GM23338 (cell line): Measurements from ENCODE around the gene AGAP1.

Experiments used
- CREB1 ChIP-seq: fragments of 250-450 bp; sonication (Bioruptor Pico); IDR thresholded peaks from 2 replicates; pipeline ENCODE4 v1.5.0; 2020; ENCODE audit warnings: low read depth, mild to moderate bottlenecking, moderate library complexity
- CTCF ChIP-seq, 2 experiments: fragments of 200-600 bp in 1 of 2; sonication (generic) in 1 of 2; conservative IDR thresholded peaks; 2 replicates each; pipeline versions ENCODE4 v1.5.1 to v1.6.1; 2016 to 2017; ENCODE audit warnings: antibody characterized with exemption in 2 of 2, low read depth in 2 of 2, mild to moderate bottlenecking in 2 of 2, moderate library complexity in 1 of 2
- ETS1 ChIP-seq: IDR thresholded peaks from 2 replicates; pipeline ENCODE4 v1.6.1; 2016; ENCODE audit warnings: antibody characterized with exemption
- EZH2 ChIP-seq: fragments of 200-600 bp; sonication (generic); IDR thresholded peaks from one replicate; pipeline ENCODE4 v1.8.0; 2017; ENCODE audit warnings: antibody characterized with exemption, mild to moderate bottlenecking, low read depth; ENCODE audit not compliant: unreplicated experiment
- JUNB ChIP-seq: IDR thresholded peaks from one replicate; pipeline ENCODE4 v1.6.1; 2016; ENCODE audit warnings: antibody characterized with exemption; ENCODE audit not compliant: unreplicated experiment
- NANOG ChIP-seq: IDR thresholded peaks from 2 replicates; pipeline ENCODE4 v1.6.1; 2016; ENCODE audit warnings: antibody characterized with exemption, borderline replicate concordance
- POLR2AphosphoS5 ChIP-seq: IDR thresholded peaks from 2 replicates; pipeline ENCODE4 v1.6.1; 2016; ENCODE audit warnings: antibody characterized with exemption, low read depth
- REST ChIP-seq: IDR thresholded peaks from one replicate; pipeline ENCODE4 v1.6.1; 2018; ENCODE audit warnings: antibody characterized with exemption; ENCODE audit not compliant: unreplicated experiment
- STAT1 ChIP-seq: IDR thresholded peaks from one replicate; pipeline ENCODE4 v1.6.1; 2016; ENCODE audit warnings: antibody characterized with exemption; ENCODE audit not compliant: unreplicated experiment
- ZNF462 ChIP-seq: fragments of 250-450 bp; sonication (Bioruptor Pico); IDR thresholded peaks from 2 replicates; pipeline ENCODE4 v1.5.0; 2020; ENCODE audit warnings: mild to moderate bottlenecking, moderate library complexity

GRCh38 chr2:235968616-235969324 lies 474.9 kb downstream of the AGAP1 start:
- TF ChIP-seq ETS1 (no peak), POLR2AphosphoS5 (no peak), CTCF (conservative IDR thresholded peaks at IDR 0.05; ENCODE audit: low read depth in 2 of 2) (no peak), CREB1 (CRISPR knock-in tag) (no peak), EZH2 (no peak), REST (no peak), JUNB (no peak), ZNF462 (CRISPR knock-in tag) (no peak), NANOG (no peak), STAT1 (no peak)
